ENCODE results near the gene GLI2.

The GLI2 gene

GRCh38 chr2:120715353-120715752, 20.3 kb upstream of the GLI2 start:
- no peak for DNase-seq

- DNase-seq: no peak
These were observed 19.7 kb upstream of the GLI2 start for GRCh38 chr2:120715941-120716340.

- no peak for DNase-seq
These were observed 18.8 kb upstream of the GLI2 start for GRCh38 chr2:120716641-120717585.

- no peak for DNase-seq
These were observed 16.2 kb upstream of the GLI2 start for GRCh38 chr2:120719491-120719890.

GRCh38 chr2:120720231-120720630, 15.4 kb upstream of the GLI2 start:
- no peak for DNase-seq

GRCh38 chr2:120720746-120721375, 14.8 kb upstream of the GLI2 start:
- DNase-seq: no peak

- DNase-seq: no peak
These were observed 13.5 kb upstream of the GLI2 start for GRCh38 chr2:120722246-120722567.

GRCh38 chr2:120722568-120723421, 12.9 kb upstream of the GLI2 start:
- no peak for DNase-seq

GRCh38 chr2:120726245-120726644, 9.4 kb upstream of the GLI2 start:
- no peak for DNase-seq

GRCh38 chr2:120729406-120730399, 6.0 kb upstream of the GLI2 start:
- DNase-seq: no peak

- DNase-seq: no peak
These were observed 4.5 kb upstream of the GLI2 start for GRCh38 chr2:120731175-120731574.

GRCh38 chr2:120732506-120733237, 3.0 kb upstream of the GLI2 start:
- peak in 1 of 5 donors; percentile 55 for DNase-seq

- no peak for DNase-seq
These were observed 2.3 kb upstream of the GLI2 start for GRCh38 chr2:120733238-120733932.

GRCh38 chr2:120734930-120735651, 577 bp upstream of the GLI2 start:
- no peak for DNase-seq

GRCh38 chr2:120736202-120736623, 545 bp downstream of the GLI2 start:
- no peak for DNase-seq

GRCh38 chr2:120736624-120737339, 1.1 kb downstream of the GLI2 start:
- no peak for DNase-seq

- DNase-seq: no peak
These were observed 1.9 kb downstream of the GLI2 start for GRCh38 chr2:120737340-120738101.

GRCh38 chr2:120738117-120738516, 2.4 kb downstream of the GLI2 start:
- DNase-seq: no peak
